ENCODE data around the gene PTPN1.
"Not testable (repeated sequence)": the region's sequence is repeated elsewhere in the genome, so short reads cannot be mapped to it uniquely, and the experiment has no call there.

The PTPN1 gene

GRCh38 chr20:50615407-50615806 lies 105.2 kb downstream of the PTPN1 start:
- no peak for DNase-seq

- DNase-seq, result no peak
Measured at GRCh38 chr20:50617022-50617421, 106.8 kb downstream of the PTPN1 start.

DNA sequence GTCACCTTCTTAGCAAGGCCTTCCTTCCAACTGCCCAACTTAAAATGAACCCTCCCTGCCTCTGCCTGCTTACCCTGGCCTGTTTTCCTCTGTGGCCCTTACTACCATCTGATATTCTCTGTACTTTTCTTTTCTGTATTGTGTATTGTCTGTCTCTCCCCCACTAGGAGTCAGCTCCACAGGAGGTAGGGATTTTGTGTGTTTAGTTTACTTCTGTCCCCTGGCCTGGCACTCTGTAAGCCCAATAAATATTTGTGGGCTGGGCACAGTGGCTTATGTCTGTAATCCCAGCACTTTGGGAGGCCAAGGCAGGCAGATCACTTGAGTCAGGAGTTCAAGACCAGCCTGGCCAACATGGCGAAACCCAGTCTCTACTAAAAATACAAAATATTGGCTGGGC lies 108.4 kb downstream of the PTPN1 start:
- DNase-seq, result no peak

DNA sequence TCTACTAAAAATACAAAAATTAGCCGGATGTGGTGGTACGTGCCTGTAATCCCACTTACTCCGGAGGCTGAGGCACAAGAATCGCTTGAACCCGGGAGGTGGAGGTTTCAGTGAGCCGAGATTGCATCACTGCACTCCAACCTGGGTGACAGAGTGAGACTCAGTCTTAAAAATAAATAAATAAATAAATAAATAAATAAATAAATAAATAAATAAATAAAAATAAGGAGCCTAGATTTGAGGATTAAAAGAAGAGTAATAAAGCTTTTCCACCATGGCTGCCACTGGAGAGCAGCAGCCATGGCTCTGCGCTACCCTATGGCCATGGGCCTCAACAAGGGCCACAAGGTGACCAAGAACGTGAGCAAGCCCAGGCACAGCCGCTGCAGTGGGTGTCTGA lies 110.3 kb downstream of the PTPN1 start:
- DNase-seq, result not testable (repeated sequence)

- no peak for DNase-seq
Measured at GRCh38 chr20:50621068-50621665, 111.0 kb downstream of the PTPN1 start.

- DNase-seq, result no peak
Measured at GRCh38 chr20:50624351-50625016, 114.3 kb downstream of the PTPN1 start.

DNA sequence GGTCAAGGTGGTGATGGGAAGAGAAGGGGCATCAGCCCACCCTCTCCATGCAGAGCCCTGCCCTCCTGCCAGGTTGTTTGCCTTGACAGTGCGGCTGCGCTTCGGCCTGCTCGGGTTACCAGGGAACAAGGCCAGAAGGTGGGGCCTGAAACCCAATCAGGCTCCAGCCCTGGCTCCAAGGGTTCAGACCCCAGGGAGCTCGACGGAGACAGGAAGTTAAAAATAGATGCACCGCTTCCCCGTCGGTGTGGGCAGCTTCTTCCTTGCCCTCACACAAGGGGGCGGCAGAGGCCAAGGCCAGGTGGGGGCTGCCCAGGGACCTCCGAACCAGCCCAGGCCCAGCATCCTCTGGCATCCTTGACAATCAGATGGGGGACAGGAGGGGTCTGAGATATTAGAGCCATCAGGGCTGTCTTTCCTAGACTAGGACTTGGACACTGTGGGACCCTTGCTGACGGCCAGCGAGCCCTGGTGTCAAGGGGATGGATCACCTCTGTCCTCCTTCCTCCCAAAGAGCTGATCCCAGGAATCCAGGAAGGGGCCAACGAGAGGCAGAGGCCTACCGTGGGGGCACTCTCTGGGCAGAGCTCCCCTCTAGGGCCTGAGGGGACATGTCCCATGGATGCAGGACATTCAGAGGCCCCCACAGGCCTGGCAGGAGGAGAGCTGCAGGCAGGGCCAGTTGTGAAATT lies 115.9 kb downstream of the PTPN1 start:
- DNase-seq, result peak; percentile 27 to 31

DNA sequence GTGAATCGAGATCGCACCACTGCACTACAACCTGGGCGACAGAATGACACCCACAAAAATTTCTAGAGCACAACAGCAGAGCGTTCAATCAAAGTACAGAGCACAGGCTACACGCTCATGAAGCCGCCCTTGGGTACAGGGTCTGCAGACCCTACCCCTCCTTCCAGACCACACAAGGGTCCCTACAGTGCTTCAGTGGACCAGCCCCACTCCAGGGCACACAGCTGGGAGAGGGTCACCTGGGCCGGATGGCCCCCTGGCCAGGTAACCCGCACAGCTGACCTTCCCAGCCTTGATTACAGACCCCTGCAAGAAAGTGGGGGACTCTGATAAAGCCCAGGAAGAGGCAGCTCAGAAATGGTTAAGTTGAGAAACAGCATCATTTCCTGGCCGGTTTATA lies 117.6 kb downstream of the PTPN1 start:
- no peak for DNase-seq

- DNase-seq, result no peak
Measured at GRCh38 chr20:50628332-50628731, 118.1 kb downstream of the PTPN1 start.

DNA sequence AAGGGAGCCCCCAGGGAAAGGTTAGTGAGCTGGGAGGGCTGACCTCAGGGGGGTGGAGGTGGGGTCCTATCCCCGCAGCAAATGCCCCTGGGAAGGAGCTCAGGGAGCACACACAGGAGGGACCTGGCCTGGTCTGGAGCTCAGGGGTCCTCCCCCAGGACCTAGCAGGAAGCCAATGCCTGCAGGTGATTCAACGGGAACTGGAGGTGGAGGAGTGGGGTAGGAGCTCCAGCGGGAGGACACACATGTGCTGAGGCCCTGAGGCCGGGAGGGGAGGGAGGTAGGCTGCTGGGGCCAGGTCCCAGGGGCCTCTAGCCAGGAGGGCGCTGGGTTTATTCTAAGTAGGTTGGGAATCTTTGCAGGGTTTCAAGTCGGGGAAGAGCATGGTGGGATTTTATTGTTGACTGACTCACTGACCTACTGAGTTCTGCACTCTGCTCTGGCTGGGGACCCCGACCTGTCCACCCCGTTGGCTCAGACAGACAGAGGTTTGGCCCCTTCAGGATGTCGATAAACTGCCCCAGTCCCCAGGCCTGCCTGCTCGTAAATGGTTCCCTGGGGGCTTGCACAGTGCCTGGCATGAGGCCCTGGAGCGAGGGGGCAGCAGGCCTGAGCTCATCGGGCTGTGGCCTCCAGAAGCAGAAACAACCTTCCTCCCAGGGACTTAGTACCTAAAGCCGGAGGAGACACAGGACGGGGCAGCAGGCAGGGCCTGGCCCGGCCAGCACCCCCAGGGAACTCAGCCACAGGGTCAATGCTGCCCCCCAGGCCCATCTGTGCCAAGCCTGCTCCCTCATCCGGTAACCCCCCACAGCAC lies 118.9 kb downstream of the PTPN1 start:
- DNase-seq, result no peak

GRCh38 chr20:50629670-50630045 lies 119.5 kb downstream of the PTPN1 start:
- DNase-seq, result no peak

DNA sequence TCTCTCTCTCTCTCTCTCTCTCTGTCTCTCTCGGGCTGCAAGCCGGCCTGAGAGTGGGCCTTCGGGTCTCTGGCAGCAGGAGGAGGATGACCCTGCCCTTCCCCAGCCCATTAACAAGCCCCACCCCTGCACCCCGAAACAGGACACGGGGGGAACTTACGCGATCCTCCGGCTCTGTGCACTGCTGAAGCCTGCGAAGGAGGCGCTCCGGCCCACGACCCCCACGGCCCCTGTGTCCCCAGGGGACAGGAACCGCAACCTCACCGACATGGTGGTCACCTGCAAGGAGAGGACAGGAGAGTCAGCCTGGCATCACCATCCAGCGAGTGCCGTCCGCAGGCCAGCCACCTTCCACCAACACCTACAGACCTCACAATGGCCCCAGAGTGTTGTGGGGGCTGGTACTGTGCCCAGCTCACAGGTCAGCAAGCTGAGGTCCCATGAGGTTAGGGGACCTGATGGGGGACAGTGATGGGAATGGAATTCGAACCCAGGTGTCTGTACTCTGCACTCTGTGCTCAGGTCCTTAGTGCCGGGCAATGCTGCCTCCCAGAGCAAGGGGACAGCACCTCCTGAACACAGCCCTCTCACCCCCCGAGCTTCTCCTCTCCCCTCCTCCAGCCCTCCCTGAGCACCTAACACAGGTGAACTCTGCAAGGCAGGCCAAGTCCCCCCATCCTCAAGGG lies 120.5 kb downstream of the PTPN1 start:
- DNase-seq, result no peak

DNA sequence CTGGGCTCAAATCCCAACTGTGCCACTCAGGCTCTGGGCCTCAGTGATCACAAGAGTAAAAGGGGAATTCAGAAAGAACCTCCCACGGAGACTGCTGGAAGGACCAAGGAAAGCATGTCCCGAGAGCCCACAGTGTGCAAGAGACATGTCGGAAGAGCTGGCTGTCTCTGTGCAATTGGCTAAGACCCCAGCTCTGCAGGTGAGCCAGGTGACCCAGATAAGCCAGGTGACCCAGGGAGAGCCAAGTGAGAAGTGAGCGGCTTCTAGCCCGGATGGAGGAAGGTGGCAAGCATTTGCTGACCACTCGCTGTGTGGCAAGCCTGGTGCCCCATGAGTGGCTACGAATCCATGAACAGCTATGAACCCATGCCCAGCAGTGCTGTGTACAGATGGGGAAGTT lies 122.1 kb downstream of the PTPN1 start:
- no peak for DNase-seq

DNA sequence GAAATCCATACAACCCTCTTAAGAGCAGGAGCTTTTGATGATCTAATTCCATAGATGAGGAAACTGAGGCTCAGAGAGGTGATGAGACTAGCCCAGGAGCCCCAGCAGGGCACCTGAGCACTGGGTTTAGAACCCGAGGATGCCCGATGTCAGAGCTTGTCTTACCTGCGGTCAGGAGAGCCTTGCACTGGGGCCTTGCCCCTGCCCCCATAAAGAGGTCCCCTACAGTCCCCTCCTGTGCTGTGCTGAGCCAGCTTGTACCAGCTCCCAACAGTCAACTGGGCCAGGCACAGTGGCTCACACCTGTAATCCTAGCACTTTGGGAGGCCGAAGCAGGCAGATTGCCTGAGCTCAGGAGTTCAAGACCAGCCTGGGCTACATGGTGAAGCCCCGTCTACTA lies 122.5 kb downstream of the PTPN1 start:
- no peak for DNase-seq

DNA sequence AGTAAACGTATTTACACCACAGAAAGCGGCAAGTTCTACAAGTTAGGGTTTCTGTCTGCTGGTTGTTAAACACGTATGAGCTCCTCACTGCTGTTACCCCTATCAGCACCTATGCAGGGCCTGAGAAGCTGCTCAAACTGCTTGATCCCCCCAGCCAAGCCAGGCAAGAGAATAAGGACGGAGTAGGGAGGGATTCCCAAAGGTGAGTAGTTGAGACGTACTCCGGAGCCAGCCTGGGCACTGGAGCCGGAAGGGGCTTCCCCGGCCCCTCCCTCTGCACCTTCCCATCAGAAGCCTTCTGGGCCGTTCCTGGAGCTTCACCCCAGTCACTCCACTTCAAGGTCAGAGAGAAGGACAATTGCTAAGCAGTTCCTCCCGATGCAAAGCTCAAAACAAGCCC lies 123.2 kb downstream of the PTPN1 start:
- DNase-seq, result no peak

- DNase-seq, result no peak
Measured at GRCh38 chr20:50634191-50634590, 124.0 kb downstream of the PTPN1 start.

Measured in NCI-H1930 (cell line).